NCI-H345 treated with DMSO at 0.1 percent for 48 hours (cell line): ENCODE data around the gene MBD1.
"Not testable (repeated sequence)": the region's sequence is repeated elsewhere in the genome, so short reads cannot be mapped to it uniquely, and the experiment has no call there.

Experiments
- DNase-seq: peaks from one replicate; lab custom pipeline; 2025; ENCODE audit not compliant: unreplicated experiment; lab: John Stamatoyannopoulos, UW

The MBD1 gene

DNA sequence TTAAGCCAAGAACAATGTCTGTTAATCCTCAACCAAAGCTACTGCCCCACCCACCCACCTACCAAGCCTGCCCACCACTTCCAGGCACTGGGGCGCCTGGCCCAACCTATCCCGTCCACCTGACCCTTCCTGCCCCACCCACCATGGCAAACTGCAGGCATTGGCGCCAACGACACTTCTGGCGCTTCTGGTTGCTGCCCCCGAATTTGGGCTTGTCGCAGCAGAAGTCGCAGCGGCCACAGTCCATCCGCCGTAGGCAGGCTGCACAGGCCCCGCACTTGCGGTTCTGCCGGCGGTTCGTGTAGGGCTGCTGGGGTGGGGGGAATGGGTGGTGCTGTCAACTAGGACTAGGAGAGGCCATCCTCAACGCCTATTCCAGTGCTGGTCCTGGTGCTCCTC, 7.3 kb downstream of the MBD1 start:
- no peak for DNase-seq

DNA sequence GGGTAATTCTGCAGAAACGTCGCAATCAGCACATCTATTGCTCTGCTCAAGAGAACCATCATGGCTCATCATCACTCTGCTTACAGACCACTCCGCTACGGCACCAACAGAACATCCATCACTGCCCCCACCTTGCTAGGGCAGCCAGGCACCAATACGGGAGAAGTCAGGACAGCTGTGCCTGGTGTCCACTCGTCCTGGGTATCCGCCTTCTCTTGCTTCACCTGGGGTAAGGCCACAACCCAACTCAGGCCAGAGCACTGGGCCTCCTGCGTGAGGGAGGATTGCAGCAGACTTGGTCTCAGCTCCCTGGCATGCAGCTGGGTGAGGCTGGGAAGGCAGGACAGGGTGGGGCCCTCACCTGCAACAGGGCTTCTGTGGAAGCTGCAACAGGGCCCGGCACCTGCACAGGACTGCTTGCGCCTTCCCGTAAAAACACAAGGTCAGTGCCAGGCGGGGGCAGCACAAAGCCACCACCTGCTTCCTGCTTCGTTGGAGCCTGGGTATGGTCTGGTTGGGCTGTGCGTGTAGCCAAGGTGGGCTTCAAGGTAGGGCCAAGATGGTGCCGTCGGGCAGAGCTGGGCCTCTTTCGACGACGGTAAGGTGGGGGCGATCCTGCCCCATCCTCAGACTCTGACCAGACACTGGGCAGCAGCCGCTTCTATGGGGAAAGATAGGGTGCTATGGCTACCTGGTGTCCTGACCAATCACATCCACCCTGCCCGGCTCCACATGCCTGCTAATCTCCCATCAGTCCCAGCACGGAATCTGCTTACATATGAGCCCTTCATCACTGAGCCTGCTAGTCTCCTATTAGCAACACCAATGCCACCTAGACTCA, 7.9 kb downstream of the MBD1 start:
- DNase-seq, result no peak

DNA sequence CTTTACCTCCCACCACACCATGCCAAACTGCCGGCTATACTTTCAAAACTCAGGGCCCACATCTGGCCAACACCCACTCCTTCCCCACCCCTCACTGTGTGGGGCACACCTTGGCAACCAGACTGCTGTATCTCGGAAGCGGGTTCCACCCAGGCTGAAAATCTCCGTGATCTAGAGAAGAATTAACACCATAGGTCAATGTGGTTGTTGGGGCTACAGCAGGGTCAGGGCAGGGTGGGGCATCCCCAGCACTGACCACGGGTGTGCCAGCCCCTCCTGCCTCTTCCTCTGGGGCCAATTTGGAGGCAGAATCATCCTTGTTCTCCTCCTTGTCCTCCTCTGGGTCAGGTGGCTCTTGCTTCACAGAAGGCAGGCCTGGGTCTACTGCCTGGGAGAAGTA, 8.8 kb downstream of the MBD1 start:
- DNase-seq, result no peak

DNA sequence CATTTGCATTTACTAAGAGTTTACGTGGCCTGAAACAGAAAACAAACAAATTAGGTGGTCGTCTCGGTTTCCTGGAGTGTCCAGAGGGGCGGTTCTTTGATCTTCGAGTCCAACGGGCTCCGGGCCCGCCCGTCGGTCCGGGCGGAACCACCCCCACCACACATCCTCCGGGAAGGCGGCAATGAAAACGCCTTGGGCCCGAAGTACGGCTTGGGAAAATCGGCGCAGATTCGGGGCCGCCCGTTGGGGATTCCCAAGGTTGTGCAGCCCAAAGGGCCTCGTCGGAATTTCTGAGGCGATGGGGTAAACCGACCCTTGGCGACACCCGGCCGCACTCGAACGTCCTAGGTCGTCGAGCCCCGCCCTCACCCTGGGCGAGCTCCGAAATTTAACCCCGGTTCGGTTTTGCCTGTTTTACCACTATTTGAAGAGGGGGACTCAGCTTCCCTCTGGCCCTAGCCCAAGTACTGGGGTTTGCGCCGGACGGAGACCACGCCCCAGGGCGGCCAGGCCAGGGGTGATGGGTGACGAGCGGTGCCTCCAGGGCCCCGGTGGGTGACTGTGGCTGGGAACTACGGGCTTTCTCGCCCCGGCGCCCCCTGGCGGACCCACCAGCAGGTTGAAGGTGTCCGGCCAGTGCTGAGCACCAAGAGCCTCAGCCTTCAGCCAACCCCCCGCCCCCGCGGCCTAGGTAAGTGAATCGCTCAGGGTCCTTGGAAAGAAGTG, 13.1 kb downstream of the MBD1 start:
- no peak for DNase-seq

DNA sequence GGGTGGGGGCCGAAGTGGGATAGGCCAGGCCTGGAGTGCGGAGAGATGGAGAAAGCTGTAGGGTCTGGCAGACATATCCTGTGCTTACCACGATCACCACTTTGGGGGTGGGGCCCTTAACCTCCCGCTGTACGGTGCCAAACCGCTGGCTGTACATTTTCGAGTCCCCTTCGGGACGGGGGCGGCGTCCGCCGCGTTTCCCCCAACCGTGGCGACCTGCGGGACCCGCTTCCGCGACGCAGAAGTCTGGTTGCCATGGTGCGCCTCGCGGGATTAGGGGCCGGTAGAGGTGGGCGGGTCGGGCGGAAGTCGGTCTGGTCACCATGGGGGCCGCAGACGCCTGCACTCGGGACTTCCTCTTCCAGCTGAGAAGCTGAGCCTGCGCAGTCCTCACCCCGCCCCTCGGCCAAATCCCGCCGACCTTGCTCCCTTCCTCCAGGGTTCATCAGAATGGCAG, 15.0 kb downstream of the MBD1 start, which contains the start of gene CFAP53:
Gene CFAP53, minus strand, starts transcription at position 248 of the 457 bp plus-strand sequence. Its CDS starts 91 bp downstream, at position 157.
- DNase-seq, result peak; percentile 70

DNA sequence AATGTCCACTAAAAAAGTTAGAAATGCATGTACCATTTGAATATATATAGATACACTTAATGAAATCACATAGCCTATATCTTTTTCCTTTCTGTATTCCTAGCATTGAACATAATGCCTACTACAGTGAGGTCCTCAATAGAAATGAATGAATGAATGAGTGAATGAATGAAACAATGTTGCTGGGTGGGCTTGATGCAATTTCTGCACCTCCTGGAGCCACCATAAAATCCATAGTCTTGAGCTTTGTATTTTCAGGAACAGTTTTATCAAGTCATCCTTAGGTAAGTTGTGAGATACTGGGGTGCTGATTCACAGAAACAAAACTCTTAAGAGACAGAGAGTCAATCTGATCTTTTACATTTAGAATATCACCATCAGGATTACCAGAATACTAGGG, 18.3 kb downstream of the MBD1 start:
- no peak for DNase-seq

DNA sequence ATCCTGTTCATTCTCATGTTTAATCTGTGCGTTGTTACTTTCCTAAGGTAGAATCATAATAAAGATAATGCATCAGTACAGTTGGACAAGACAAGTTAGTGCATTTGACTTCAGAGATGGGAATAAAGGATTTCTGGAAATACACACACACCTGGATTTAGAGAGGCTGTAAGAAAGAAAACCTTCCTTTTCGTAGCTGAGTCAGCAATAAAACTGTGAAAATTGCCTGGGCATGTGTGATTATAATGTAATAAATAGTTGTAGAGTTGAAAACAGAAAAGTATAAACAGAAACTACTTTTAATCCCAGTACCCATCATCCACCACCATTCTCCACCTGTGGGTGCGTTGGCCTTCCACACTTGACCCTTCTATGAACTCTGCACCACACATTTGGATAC, 30.4 kb downstream of the MBD1 start:
- no peak for DNase-seq

DNA sequence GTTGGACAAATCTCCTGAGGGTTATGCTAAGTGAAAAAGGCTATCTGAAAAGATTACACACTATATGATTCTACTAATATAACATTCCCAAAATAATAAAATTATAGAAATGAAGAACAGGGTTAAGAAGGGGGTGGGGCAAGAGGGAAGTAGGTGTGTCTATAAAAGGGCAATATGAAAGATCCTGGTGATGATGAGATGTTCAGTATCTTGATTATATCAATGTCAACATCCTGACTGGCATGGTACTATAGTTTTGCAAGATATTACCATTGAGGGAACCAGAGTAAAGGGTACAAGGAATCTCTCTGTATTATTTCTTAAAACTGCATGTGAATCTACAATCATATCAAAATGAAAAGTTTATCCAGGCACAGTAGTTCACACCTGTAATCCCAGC, 31.7 kb downstream of the MBD1 start:
- DNase-seq, result no peak

DNA sequence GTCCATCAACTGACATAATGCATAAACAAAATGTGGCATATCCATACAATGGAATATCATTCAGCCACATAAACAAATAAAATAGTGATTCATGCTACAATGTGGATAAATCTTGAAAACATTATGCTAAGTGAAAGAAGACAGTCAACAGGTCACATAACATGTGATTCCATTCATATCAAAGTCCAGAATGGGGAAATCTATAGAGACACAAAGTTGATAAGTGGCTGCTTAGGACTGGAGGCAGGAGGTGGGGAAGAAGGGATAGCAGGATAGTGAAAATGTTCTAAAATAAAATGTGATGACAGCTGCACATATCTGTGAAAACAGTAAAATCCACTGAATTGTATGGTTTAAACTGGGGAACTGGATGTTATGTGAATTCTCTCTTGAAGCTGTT, 33.8 kb downstream of the MBD1 start:
- DNase-seq, result no peak

DNA sequence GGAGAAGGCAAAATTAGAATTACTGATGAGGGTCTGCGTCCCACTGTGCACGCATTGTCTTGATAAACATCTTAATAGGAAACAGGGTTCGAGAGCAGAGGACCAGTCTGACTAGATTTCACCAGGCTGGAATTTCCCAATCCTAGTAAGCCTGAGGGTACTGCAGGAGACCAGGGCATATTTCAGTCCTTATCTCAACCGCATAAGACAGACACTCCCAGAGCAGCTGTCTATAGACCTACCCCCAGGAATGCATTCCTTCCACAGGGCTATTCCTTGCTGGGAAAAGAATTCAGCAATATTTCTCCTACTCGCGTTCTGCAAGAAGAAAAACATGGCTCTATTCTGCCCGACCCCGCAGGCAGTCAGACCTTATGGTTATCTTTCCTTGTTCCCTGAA, 39.6 kb downstream of the MBD1 start:
- DNase-seq, result not testable (repeated sequence)

DNA sequence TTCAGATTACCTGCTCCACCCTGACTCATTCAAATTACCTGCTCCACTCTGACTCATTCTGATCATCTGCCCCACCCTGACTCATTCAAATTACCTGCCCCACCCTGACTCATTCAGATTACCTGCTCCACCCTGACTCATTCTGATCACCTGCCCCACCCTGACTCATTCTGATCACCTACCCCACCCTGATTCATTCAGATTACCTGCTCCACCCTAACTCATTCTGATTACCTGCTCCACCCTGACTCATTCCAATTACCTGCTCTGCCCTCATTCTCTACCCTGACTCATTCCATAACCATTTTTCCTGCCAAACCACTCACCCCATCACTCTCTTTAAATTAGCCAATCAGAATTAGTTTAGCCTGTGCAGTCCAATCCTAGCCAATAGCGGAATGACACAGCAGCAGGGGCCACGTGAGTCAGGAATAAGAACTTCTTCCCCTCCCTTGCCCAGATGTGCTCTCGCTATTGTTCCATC, 41.2 kb downstream of the MBD1 start:
- DNase-seq, result no peak

DNA sequence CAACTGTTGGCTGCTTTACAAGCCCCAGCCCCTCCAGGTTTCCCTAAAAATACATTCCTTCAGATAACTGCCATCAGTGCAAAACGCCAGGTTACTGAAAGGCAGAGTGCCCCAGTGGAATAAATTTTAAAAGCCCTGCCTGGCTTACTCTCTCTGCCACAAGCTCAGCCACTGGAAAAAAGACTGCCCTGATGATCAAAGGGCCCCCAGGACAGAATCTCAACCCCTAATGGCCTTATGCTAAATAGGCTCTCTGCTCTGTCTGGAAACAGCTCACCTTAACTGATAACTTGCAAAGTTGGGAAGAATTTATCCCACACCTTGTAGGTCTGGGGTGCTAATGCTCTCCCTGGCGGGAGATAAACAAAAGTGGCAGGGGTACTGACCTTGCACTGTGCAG, 48.9 kb downstream of the MBD1 start:
- DNase-seq, result no peak

DNA sequence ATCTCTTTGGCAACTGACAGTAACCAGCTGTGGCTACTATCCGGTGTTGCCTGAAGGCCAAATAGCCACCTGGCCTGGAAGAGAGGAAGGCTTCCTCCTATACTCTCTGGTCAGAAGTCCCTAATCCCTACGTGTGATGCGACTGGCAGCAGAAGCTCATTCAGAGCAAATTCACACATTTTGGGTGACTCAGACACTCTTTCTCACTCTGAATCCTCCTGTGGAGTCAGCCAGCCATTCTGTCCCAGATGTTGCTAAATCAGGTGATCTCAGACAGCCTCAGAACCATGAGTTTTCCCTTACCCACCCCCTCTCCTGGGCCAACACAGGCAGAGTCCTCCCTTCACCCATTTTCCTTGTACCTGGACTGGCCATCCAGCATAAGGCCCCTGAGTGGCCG, 49.7 kb downstream of the MBD1 start:
- DNase-seq, result no peak

DNA sequence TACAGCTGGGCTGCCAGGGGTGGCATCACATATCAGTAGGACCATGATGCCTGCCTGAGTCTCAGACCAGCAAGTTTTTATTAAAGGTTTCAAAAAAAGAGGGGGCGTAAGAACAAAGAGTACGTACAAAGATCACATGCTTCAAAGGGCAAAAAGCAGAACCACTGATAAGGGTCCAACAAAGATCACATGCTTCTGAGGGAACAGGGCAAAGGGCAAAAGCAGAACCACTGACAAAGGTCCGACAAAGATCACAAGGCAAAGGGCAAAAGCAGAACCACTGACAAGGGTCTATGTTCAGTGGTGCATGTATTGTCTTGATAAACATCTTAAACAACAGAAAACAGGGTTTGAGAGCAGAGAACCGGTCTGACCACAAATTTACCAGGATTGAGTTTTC, 61.1 kb downstream of the MBD1 start:
- not testable (repeated sequence) for DNase-seq
